Osteoblast (primary cell): ENCODE measurements around the gene OR6B1. TPM values are rescaled to one million over a fixed set of nuclear protein-coding genes. Genes with fewer than 3 reads are reported as not detected.

Experiments
- DNase-seq: peaks from one replicate; pipeline ENCODE4 v3.0.0; 2011; ENCODE audit warnings: low spot score, mixed read lengths; ENCODE audit not compliant: insufficient read length; ENCODE audit errors: missing footprints
- H2AFZ ChIP-seq: 2 replicates; pipeline ENCODE4 v1.6.0; 2011; ENCODE audit warnings: mild to moderate bottlenecking, low read length
- H3K27ac ChIP-seq: 2 replicates; pipeline ENCODE4 v1.5.1; 2011; ENCODE audit warnings: mild to moderate bottlenecking, low read depth, low read length, moderate library complexity
- H3K27me3 ChIP-seq: 2 replicates; pipeline ENCODE4 v1.6.0; 2012; ENCODE audit warnings: mild to moderate bottlenecking, control low read depth, inconsistent platforms, low read length, moderate library complexity; ENCODE audit not compliant: insufficient read depth
- H3K36me3 ChIP-seq: 2 replicates; pipeline ENCODE4 v1.5.1; 2011; ENCODE audit warnings: mild to moderate bottlenecking, low read length, control low read depth, moderate library complexity; ENCODE audit not compliant: insufficient read depth
- H3K4me1 ChIP-seq: 2 replicates; pipeline ENCODE4 v1.5.1; 2011; ENCODE audit warnings: mild to moderate bottlenecking, low read length, control low read depth, moderate library complexity; ENCODE audit not compliant: insufficient read depth
- H3K4me2 ChIP-seq: 2 replicates; pipeline ENCODE4 v1.6.0; 2011; ENCODE audit warnings: mild to moderate bottlenecking, low read length; ENCODE audit not compliant: insufficient read depth
- H3K4me3 ChIP-seq: fragments of 200-600 bp; sonication (generic); 3 replicates; pipeline ENCODE4 v1.5.1; 2012; ENCODE audit warnings: mild to moderate bottlenecking, low read length, inconsistent platforms; ENCODE audit not compliant: insufficient read depth
- H3K79me2 ChIP-seq: 2 replicates; pipeline ENCODE4 v1.6.0; 2012; ENCODE audit warnings: mild to moderate bottlenecking, low read length, control low read depth, inconsistent platforms; ENCODE audit not compliant: insufficient read depth
- H3K9me3 ChIP-seq: 2 replicates; pipeline ENCODE4 v1.5.1; 2011; ENCODE audit warnings: low read depth, low read length, control low read depth
- H4K20me1 ChIP-seq: 2 replicates; pipeline ENCODE4 v1.6.0; 2012; ENCODE audit warnings: mild to moderate bottlenecking, low read length, control low read depth; ENCODE audit not compliant: insufficient read depth
- total RNA-seq: library from RNA; depleted of rRNA; stranded (reverse); fragments of >200 nt; gene quantifications from 2 replicates; pipeline ENCODE4 v1.2.3, GENCODE V29; 2012
- TF ChIP-seq, protein P1 (sequence below): IDR thresholded peaks from 2 replicates; pipeline ENCODE4 v1.5.1; 2011; ENCODE audit warnings: mild to moderate bottlenecking, low read depth, low read length, moderate library complexity; ENCODE audit errors: extremely low read depth

OR6B1 gene
- total RNA-seq, 1 donor = not detected

DNA sequence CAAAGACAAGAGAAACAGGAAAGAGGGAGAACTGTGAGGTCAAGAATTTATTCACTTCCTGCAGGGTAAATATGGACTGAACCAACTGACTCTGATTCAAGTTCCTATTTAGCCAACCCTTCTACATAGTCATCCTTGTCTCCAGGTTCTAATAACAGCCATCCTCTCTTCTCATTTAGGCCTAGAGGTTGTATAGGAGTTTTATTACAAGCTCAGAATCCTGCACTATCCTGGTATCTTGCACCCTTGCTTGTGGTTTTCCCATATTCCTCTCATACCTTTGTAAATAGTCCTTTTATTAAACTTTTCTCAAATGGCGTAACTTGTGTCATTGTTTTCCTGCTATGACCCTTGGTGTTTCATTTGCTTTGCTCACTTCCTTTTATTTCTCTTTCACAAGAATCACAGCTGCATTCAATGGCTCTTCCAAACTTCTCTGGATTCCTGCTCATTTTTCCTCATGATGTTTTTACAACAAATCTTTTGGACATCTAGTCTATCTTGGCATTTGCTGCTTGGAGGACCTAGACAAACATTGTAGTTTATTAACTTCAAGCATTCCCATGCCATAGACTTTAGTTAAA lies 36.3 kb downstream of the OR6B1 start:
- no peaks in the 10 kb centered on the region for H3K79me2 ChIP-seq
- H3K36me3 ChIP-seq = no peaks in the 10 kb centered on the region
- no peak overlapping the region for H3K27ac ChIP-seq
- H3K4me3 ChIP-seq = no peak overlapping the region
- no peaks in the 10 kb centered on the region for H3K9me3 ChIP-seq
- no peaks in the 10 kb centered on the region for H3K4me1 ChIP-seq
- no peak overlapping the region for H2AFZ ChIP-seq
- DNase-seq = peak; percentile 39
- TF ChIP-seq, protein P1, sequence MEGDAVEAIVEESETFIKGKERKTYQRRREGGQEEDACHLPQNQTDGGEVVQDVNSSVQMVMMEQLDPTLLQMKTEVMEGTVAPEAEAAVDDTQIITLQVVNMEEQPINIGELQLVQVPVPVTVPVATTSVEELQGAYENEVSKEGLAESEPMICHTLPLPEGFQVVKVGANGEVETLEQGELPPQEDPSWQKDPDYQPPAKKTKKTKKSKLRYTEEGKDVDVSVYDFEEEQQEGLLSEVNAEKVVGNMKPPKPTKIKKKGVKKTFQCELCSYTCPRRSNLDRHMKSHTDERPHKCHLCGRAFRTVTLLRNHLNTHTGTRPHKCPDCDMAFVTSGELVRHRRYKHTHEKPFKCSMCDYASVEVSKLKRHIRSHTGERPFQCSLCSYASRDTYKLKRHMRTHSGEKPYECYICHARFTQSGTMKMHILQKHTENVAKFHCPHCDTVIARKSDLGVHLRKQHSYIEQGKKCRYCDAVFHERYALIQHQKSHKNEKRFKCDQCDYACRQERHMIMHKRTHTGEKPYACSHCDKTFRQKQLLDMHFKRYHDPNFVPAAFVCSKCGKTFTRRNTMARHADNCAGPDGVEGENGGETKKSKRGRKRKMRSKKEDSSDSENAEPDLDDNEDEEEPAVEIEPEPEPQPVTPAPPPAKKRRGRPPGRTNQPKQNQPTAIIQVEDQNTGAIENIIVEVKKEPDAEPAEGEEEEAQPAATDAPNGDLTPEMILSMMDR = no peak
- peaks cover 4% of the 10 kb centered on the region for H3K27me3 ChIP-seq
- no peak overlapping the region for H3K4me2 ChIP-seq
- H4K20me1 ChIP-seq = no peaks in the 10 kb centered on the region

DNA sequence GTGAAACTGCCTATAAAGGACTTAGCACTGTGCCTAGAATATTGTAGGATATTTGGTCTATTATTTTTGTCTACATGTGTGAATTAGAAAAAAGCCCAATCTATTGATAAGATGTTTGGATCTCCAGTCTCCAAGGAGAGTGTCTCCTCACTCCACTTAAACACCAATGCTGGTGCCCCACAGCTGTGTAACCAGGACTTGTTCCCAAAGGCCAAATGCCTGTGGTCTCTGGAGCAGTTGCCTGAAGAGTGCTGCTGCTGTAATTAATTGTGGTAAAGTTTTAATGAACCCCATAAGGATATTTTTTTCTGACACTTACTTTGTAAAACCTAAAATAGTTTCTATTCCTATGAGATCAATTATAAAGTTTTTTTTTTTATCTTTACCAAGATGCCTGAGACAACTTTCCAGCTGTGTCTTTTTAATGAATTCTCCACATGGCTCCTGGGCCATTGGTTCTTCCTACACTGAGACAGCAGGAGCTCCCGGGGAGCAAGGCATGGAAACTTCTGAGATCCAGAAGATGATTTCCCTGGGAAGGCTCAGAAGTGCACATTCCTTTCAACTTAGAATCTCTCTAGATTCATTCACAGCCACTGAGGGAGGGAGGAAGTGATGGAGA lies 37.4 kb downstream of the OR6B1 start:
- no peak overlapping the region for H3K4me3 ChIP-seq
- no peaks in the 10 kb centered on the region for H3K79me2 ChIP-seq
- H3K9me3 ChIP-seq = no peaks in the 10 kb centered on the region
- H4K20me1 ChIP-seq = no peaks in the 10 kb centered on the region
- no peak for DNase-seq
- TF ChIP-seq, protein P1 = no peak
- no peak overlapping the region for H2AFZ ChIP-seq
- H3K4me2 ChIP-seq = no peak overlapping the region
- no peaks in the 10 kb centered on the region for H3K4me1 ChIP-seq
- no peaks in the 10 kb centered on the region for H3K36me3 ChIP-seq
- H3K27ac ChIP-seq = no peak overlapping the region
- peaks cover 3% of the 10 kb centered on the region for H3K27me3 ChIP-seq

DNA sequence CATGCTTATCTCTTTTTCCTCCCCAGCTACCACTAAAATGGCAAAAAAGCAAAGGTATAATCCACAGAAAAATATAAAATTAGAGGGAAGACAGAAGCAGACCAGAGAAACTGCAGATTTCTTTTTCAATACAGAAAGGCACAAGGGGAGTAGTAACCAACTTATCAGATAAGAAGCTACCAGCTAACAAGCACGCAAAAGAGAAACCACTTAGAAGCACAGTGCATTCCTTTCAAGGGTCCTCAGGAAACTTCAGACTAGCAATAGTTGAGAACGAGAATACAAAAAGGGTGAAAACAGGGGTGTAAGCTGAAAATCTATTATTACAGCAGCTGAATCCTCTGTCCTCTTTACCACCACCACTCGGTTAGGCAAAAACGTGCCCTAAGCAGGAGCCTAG lies 38.8 kb downstream of the OR6B1 start:
- no peaks in the 10 kb centered on the region for H3K79me2 ChIP-seq
- no peaks in the 10 kb centered on the region for H4K20me1 ChIP-seq
- H3K4me3 ChIP-seq = no peak overlapping the region
- TF ChIP-seq, protein P1 = no peak
- H3K4me2 ChIP-seq = no peak overlapping the region
- H3K36me3 ChIP-seq = no peaks in the 10 kb centered on the region
- H3K27ac ChIP-seq = no peak overlapping the region
- no peak overlapping the region for H2AFZ ChIP-seq
- no peaks in the 10 kb centered on the region for H3K9me3 ChIP-seq
- no peaks in the 10 kb centered on the region for H3K4me1 ChIP-seq
- no peak for DNase-seq
- H3K27me3 ChIP-seq = no peaks in the 10 kb centered on the region

DNA sequence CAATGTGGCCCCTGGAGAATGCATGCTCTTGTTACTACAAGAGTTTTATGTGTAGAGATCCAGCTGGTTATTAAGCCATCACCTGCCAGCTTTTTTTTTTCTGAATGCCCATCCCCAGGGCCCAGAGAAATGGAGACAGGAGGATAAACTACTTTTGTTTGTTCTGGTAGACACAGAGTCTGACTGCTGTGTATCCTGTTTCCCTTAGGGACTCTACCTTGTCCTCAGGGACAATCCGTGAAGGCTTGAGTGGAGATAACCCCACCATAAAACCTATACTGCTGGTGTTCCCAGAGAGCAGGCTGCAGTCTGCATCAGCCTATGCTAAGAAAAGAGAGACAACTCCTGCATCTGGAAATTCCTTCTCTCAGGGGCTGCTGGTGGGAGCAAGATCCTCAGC lies 48.5 kb downstream of the OR6B1 start, which contains the start of gene OR2A5:
Gene OR2A5, plus strand, starts transcription at position 301 of the 400 bp plus-strand sequence. CDS start 1,454 bp downstream, outside the sequence.
- Histone ChIP-seq H4K20me1 (no peaks in the 10 kb centered on the region), H3K4me3 (no peak within 1 kb of the TSS), H3K27me3 (no peaks in the 10 kb centered on the region), H3K36me3 (no peaks in the 10 kb centered on the region), H3K27ac (no peak within 1 kb of the TSS), H2AFZ (no peak within 1 kb of the TSS), H3K4me2 (no peak within 1 kb of the TSS), H3K4me1 (no peaks in the 10 kb centered on the region), H3K79me2 (no peaks in the 10 kb centered on the region), H3K9me3 (no peaks in the 10 kb centered on the region)
- no peak for DNase-seq
- TF ChIP-seq, protein P1 = no peak
